ENCODE results near the gene CHRNA4. TPM values are rescaled to one million over a fixed set of nuclear protein-coding genes. Genes with fewer than 3 reads are reported as not detected.

CHRNA4 gene
- total RNA-seq, 1 donor from 2014 or later = not detected

DNA sequence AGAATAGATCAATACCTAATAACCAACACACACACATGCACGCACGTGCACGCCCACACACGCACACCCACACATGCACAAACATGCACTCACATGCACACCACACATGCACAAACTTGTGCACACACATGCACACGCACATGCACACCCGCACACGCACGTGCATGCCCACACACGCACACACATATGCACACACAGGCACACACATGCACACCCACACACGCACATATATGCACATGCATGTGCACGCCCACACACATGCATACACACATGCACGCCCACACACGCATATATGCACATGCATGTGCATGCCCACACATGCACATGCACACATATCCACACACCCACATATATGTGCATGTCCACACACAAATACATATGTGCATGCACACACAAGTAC is 26.2 kb upstream of the CHRNA4 start:
- H3K27me3 ChIP-seq (ENCODE audit: low read depth) = peaks cover 15% of the 10 kb centered on the region
- H3K9me3 ChIP-seq = peaks cover 11% of the 10 kb centered on the region
- no peak overlapping the region for H3K27ac ChIP-seq
- no peak for DNase-seq
- H3K36me3 ChIP-seq = no peaks in the 10 kb centered on the region
- H3K4me3 ChIP-seq = no peak overlapping the region
- TF ChIP-seq CTCF (IDR thresholded peaks at IDR 0.05) = no peak
- ATAC-seq = no peak
- intact Hi-C loops (cut with DNase I) = no loop called here
- no peaks in the 10 kb centered on the region for H3K4me1 ChIP-seq

- peaks cover 23% of the 10 kb centered on the region for H3K27me3 ChIP-seq (ENCODE audit: low read depth)
- intact Hi-C loops (cut with DNase I) = no loop called here
- H3K9me3 ChIP-seq = peaks cover 11% of the 10 kb centered on the region
- TF ChIP-seq CTCF (IDR thresholded peaks at IDR 0.05) = no peak
- ATAC-seq (no peak), DNase-seq (no peak)
- no peaks in the 10 kb centered on the region for H3K4me1 ChIP-seq
- no peak overlapping the region for H3K4me3 ChIP-seq
- H3K27ac ChIP-seq = no peak overlapping the region
- no peaks in the 10 kb centered on the region for H3K36me3 ChIP-seq
These were observed 25.3 kb upstream of the CHRNA4 start for GRCh38 chr20:63386491-63386890.

GRCh38 chr20:63385819-63386218 is 24.7 kb upstream of the CHRNA4 start:
- H3K27ac ChIP-seq = no peak overlapping the region
- no peak for DNase-seq
- intact Hi-C loops (cut with DNase I) = no loop called here
- no peak overlapping the region for H3K4me3 ChIP-seq
- no peaks in the 10 kb centered on the region for H3K4me1 ChIP-seq
- no peak for ATAC-seq
- TF ChIP-seq CTCF (IDR thresholded peaks at IDR 0.05) = no peak
- peaks cover 29% of the 10 kb centered on the region for H3K27me3 ChIP-seq (ENCODE audit: low read depth)
- H3K36me3 ChIP-seq = no peaks in the 10 kb centered on the region
- peaks cover 11% of the 10 kb centered on the region for H3K9me3 ChIP-seq

DNA sequence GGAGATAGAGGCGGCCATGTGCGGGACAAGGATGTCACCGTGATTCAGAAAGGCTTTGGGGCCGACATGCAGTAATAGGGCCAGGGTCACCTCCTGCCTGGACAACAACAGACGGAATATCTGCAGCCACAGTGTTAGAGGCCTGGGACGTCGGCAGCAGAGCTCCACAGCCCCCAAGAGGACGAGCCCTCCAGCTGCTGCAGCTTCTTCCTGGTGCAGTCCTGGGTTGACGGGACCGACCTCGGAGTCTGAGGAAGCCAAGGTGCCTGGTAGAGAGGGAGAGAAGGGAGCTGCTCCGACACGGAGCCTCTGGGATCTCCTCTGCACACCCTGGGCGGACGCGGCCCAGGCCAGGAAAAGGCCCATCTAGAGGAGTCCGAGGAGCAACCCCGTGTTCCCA is 23.2 kb upstream of the CHRNA4 start:
- ATAC-seq (no peak), DNase-seq (no peak)
- peaks cover 38% of the 10 kb centered on the region for H3K27me3 ChIP-seq (ENCODE audit: low read depth)
- no peak overlapping the region for H3K27ac ChIP-seq
- intact Hi-C loops (cut with DNase I) = no loop called here
- H3K36me3 ChIP-seq = no peaks in the 10 kb centered on the region
- H3K9me3 ChIP-seq = peaks cover 11% of the 10 kb centered on the region
- H3K4me3 ChIP-seq = no peak overlapping the region
- H3K4me1 ChIP-seq = no peaks in the 10 kb centered on the region
- TF ChIP-seq CTCF (IDR thresholded peaks at IDR 0.05) = no peak

- Histone ChIP-seq H3K27me3 (ENCODE audit: low read depth) (peaks cover 44% of the 10 kb centered on the region), H3K9me3 (peaks cover 11% of the 10 kb centered on the region), H3K4me3 (no peak overlapping the region), H3K27ac (no peak overlapping the region), H3K4me1 (no peaks in the 10 kb centered on the region), H3K36me3 (no peaks in the 10 kb centered on the region)
- ATAC-seq (no peak), DNase-seq (no peak)
- intact Hi-C loops (cut with DNase I) = no loop called here
- no peak for TF ChIP-seq CTCF (IDR thresholded peaks at IDR 0.05)
These were observed 22.4 kb upstream of the CHRNA4 start for GRCh38 chr20:63383556-63383955.

Data from lower lobe of right lung (tissue), 2 donors.